GM04503 (cell line): ENCODE data around the gene GPR35.

ENCODE experiments used
- DNase-seq: peaks from one replicate; pipeline ENCODE4 v3.0.0-alpha.2; 2012; ENCODE audit warnings: low read depth

GPR35 gene

GRCh38 chr2:240624950-240625621 is at the start of gene GPR35:
Gene GPR35 (plus strand): TSS chr2:240625480. CDS start chr2:240629953, 4,473 bp downstream.
- peak; percentile 30 for DNase-seq

GRCh38 chr2:240576036-240576435 is 49.2 kb upstream of the GPR35 start:
- DNase-seq, result no peak

GRCh38 chr2:240576436-240577205 is 48.7 kb upstream of the GPR35 start:
- DNase-seq, result no peak

GRCh38 chr2:240577281-240578109 is 47.8 kb upstream of the GPR35 start:
- no peak for DNase-seq

GRCh38 chr2:240578110-240578450 is 47.2 kb upstream of the GPR35 start:
- DNase-seq, result no peak

GRCh38 chr2:240578488-240578887 is 46.8 kb upstream of the GPR35 start:
- DNase-seq, result no peak

- DNase-seq, result no peak
These were observed 46.1 kb upstream of the GPR35 start for GRCh38 chr2:240579071-240579762.

GRCh38 chr2:240579771-240580614 is 45.3 kb upstream of the GPR35 start:
- peak; percentile 89 for DNase-seq

- no peak for DNase-seq
These were observed 43.5 kb upstream of the GPR35 start for GRCh38 chr2:240581811-240582210.

GRCh38 chr2:240582781-240583180 is 42.5 kb upstream of the GPR35 start:
- DNase-seq, result no peak

GRCh38 chr2:240583774-240584173 is 41.5 kb upstream of the GPR35 start:
- DNase-seq, result no peak

- no peak for DNase-seq
These were observed 40.7 kb upstream of the GPR35 start for GRCh38 chr2:240584486-240585031.

- DNase-seq, result no peak
These were observed 40.2 kb upstream of the GPR35 start for GRCh38 chr2:240585101-240585500.

GRCh38 chr2:240585681-240586197 is 39.5 kb upstream of the GPR35 start:
- DNase-seq, result no peak

GRCh38 chr2:240586198-240586918 is 38.9 kb upstream of the GPR35 start, which contains the start of gene CAPN10:
Gene CAPN10 (plus strand): TSS chr2:240586734. CDS start chr2:240586912, 178 bp downstream.
- DNase-seq, result peak; percentile 71

GRCh38 chr2:240586919-240587800 is 38.1 kb upstream of the GPR35 start:
- no peak for DNase-seq

- no peak for DNase-seq
These were observed 37.1 kb upstream of the GPR35 start for GRCh38 chr2:240588006-240588655.

GRCh38 chr2:240588669-240589068 is 36.6 kb upstream of the GPR35 start:
- DNase-seq, result no peak
